Neural progenitor cell (in vitro differentiated cells): ENCODE results near the gene ABL2.

Experiments used
- CTCF ChIP-seq: fragments of 200-600 bp; sonication (generic); IDR thresholded peaks from 2 replicates; pipeline ENCODE4 v1.5.1; 2017; ENCODE audit warnings: antibody characterized with exemption, mild to moderate bottlenecking
- EZH2 ChIP-seq: fragments of 200-600 bp; sonication (generic); IDR thresholded peaks from 2 replicates; pipeline ENCODE4 v1.6.1; 2017; ENCODE audit warnings: antibody characterized with exemption, mild to moderate bottlenecking, moderate library complexity
- EZH2phosphoT487 ChIP-seq: fragments of 200-600 bp; sonication (generic); IDR thresholded peaks from 2 replicates; pipeline ENCODE4 v1.6.1; 2017; ENCODE audit warnings: antibody characterized with exemption

- no peak for TF ChIP-seq CTCF
- no peak for TF ChIP-seq EZH2phosphoT487
- no peak for TF ChIP-seq EZH2
Measured at GRCh38 chr1:179087665-179088064, 141.8 kb downstream of the ABL2 start.
